Upper lobe of left lung (tissue), 6 donors: ENCODE results near the gene GASK1A. TPM values are rescaled to one million over a fixed set of nuclear protein-coding genes. Genes with fewer than 3 reads are reported as not detected.
A peak's percentile ranks its signal among the peaks of the same experiment; 100 is the strongest.

ENCODE experiments used
- ATAC-seq, 2 donors: fragments of 200-7000 bp; cut with Tn5 transposase; one replicate each; pipeline ENCODE4 v1.9.1; 2022; ENCODE audit warnings: mild to moderate bottlenecking in 2 of 2, moderate library complexity in 2 of 2; ENCODE audit not compliant: low FRiP score in 2 of 2
- DNase-seq, 2 donors: peaks; one replicate each; pipeline ENCODE4 v3.0.0-alpha.2; 2019 to 2020
- H3K27ac ChIP-seq, 4 donors: fragments of 200-600 bp; sonication (generic); one replicate each; pipeline ENCODE4 v1.5.1; 2016 to 2019
- H3K27me3 ChIP-seq, 4 donors: fragments of 200-600 bp; sonication (generic); one replicate each; pipeline ENCODE4 v1.5.1; 2017 to 2019
- H3K36me3 ChIP-seq, 4 donors: fragments of 200-600 bp; sonication (generic); one replicate each; pipeline ENCODE4 v1.5.1; 2016 to 2019
- H3K4me1 ChIP-seq, 4 donors: fragments of 200-600 bp; sonication (generic); one replicate each; pipeline ENCODE4 v1.5.1; 2018 to 2019
- H3K4me3 ChIP-seq, 4 donors: fragments of 200-600 bp; sonication (generic); one replicate each; pipeline ENCODE4 v1.5.1; 2017 to 2019; ENCODE audit warnings: mild to moderate bottlenecking in 2 of 4, moderate library complexity in 1 of 4
- H3K9me3 ChIP-seq, 4 donors: fragments of 200-600 bp; sonication (generic); one replicate each; pipeline ENCODE4 v1.5.1; 2018 to 2019
- CTCF ChIP-seq, 6 experiments: fragments of 450-650 bp in 4 of 6; fragments of 200-600 bp in 2 of 6; sonication (generic) in 2 of 6; IDR thresholded peaks; one replicate each; pipeline ENCODE4 v1.5.1; 2016 to 2019; ENCODE audit warnings: antibody characterized with exemption in 6 of 6
- EP300 ChIP-seq, 4 donors: sonication (generic); formaldehyde crosslinking; IDR thresholded peaks; one replicate each; pipeline ENCODE4 v1.5.1; 2017; ENCODE audit warnings: antibody characterized with exemption in 4 of 4, control low read depth in 2 of 4
- POLR2A ChIP-seq, 4 donors: fragments of 450-650 bp; IDR thresholded peaks; one replicate each; pipeline ENCODE4 v1.5.1; 2016 to 2017; ENCODE audit warnings: antibody characterized with exemption in 4 of 4, mild to moderate bottlenecking in 2 of 4
- POLR2AphosphoS5 ChIP-seq, 2 donors: sonication (generic); formaldehyde crosslinking; IDR thresholded peaks; one replicate each; pipeline ENCODE4 v1.5.1; 2017; ENCODE audit warnings: antibody characterized with exemption in 2 of 2
- whole genome bisulfite sequencing, 2 donors: methylation state at CpG; one replicate each; pipeline ENCODE4 v1.1.5; 2017 to 2018; 5-methylcytosine and 5-hydroxymethylcytosine counted together
- total RNA-seq, 6 donors: library from RNA; depleted of rRNA in 4 of 6; stranded (reverse); fragments of >200 nt in 4 of 6; gene quantifications; one replicate each; pipeline versions ENCODE4 v1.1.0 to v1.2.1, GENCODE V29; 2016 to 2021
- donor health status: DM: no; HTN: no; CAD: no; lungs with moderate emphysema.
- donor health status: DM: no; HTN: yes; CAD: no; lungs with severe emphysema.

Gene GASK1A
- total RNA-seq, 6 donors from 2014 or later: 2.5 to 9.4 (median 7.7) TPM

DNA sequence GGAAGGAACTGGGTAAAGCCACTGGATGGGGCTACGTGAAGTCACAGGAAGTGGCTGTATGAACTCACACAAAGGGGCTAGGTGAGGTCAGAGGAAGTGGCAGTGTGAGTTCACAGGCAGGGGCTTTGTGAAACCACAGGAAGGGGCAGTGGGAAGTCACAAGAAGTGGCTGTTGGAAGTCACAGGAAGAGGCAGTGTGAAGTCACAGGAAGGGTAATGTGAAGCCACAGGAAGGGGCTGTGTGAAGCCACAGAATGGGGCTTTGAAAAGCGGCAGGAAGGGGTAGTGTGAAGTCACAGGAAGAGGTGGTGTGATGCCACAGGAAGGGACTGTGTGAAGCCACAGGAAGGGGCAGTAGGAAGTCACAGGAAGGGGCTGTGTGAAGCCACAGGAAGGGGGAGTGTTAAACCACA is 34.6 kb downstream of the GASK1A start:
- H3K27ac ChIP-seq: peak overlapping the region in 2 of 4 donors; percentile 2 to 8
- H3K4me3 ChIP-seq: no peak overlapping the region
- no peak for TF ChIP-seq POLR2A (IDR thresholded peaks at IDR 0.05)
- TF ChIP-seq CTCF (IDR thresholded peaks at IDR 0.05): no peak
- TF ChIP-seq POLR2AphosphoS5 (IDR thresholded peaks at IDR 0.05): no peak
- TF ChIP-seq EP300 (IDR thresholded peaks at IDR 0.05): no peak
- no peaks in the 10 kb centered on the region for H3K4me1 ChIP-seq
- WGBS, 2 donors: 54 to 59% methylated on average over 2 of the region's 2 CpGs
- no peaks in the 10 kb centered on the region for H3K27me3 ChIP-seq
- DNase-seq: no peak
- ATAC-seq: no peak
- peaks cover 0 to 35% (median 5%) of the 10 kb centered on the region in 4 donors for H3K9me3 ChIP-seq
- H3K36me3 ChIP-seq: no peaks in the 10 kb centered on the region

- Histone ChIP-seq H3K27me3 (no peaks in the 10 kb centered on the region), H3K9me3 (peaks cover 0 to 35% (median 5%) of the 10 kb centered on the region in 4 donors), H3K27ac (peak overlapping the region in 1 of 4 donors; percentile 8), H3K4me1 (no peaks in the 10 kb centered on the region), H3K4me3 (no peak overlapping the region), H3K36me3 (no peaks in the 10 kb centered on the region)
- no peak for TF ChIP-seq EP300 (IDR thresholded peaks at IDR 0.05)
- TF ChIP-seq POLR2A (IDR thresholded peaks at IDR 0.05): no peak
- TF ChIP-seq POLR2AphosphoS5 (IDR thresholded peaks at IDR 0.05): no peak
- TF ChIP-seq CTCF (IDR thresholded peaks at IDR 0.05): no peak
- WGBS, 2 donors: 58 to 66% methylated on average over 3 of the region's 3 CpGs
- ATAC-seq (no peak), DNase-seq (no peak)
These were observed 35.1 kb downstream of the GASK1A start for GRCh38 chr3:43014241-43014640.

DNA sequence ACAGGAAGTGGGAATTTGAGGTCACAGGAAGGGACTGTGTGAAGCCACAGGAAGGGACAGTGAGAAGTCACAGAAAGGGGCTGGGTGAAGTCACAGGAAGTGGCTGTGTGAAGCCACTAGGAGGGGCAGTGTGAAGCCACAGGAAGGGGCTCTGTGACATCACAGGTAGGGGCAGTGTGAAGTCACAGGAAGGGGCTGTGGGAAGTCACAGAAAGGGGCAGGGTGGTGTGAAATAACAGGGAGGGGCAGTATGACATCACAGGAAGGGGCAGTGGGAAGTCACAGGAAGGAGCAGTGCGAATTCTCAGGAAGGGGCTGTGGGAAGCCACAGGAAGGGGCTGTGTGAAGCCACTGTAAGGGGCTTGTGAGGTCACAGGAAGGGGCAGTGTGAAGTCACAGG is 35.8 kb downstream of the GASK1A start:
- no peak for TF ChIP-seq EP300 (IDR thresholded peaks at IDR 0.05)
- peaks cover 0 to 35% (median 5%) of the 10 kb centered on the region in 4 donors for H3K9me3 ChIP-seq
- 30 to 45% methylated on average over 1 of the region's 1 CpG for WGBS, 2 donors
- no peaks in the 10 kb centered on the region for H3K27me3 ChIP-seq
- H3K27ac ChIP-seq: no peak overlapping the region
- no peaks in the 10 kb centered on the region for H3K4me1 ChIP-seq
- H3K4me3 ChIP-seq: no peak overlapping the region
- no peak for DNase-seq
- ATAC-seq: no peak
- no peaks in the 10 kb centered on the region for H3K36me3 ChIP-seq

- Histone ChIP-seq H3K9me3 (peaks cover 0 to 35% (median 5%) of the 10 kb centered on the region in 4 donors), H3K36me3 (no peaks in the 10 kb centered on the region), H3K4me1 (no peaks in the 10 kb centered on the region), H3K27ac (no peak overlapping the region), H3K4me3 (no peak overlapping the region), H3K27me3 (no peaks in the 10 kb centered on the region)
- DNase-seq (no peak), ATAC-seq (no peak)
- 78 to 85% methylated on average over 1 of the region's 1 CpG for WGBS, 2 donors
- TF ChIP-seq EP300 (IDR thresholded peaks at IDR 0.05): no peak
- no peak for TF ChIP-seq POLR2AphosphoS5 (IDR thresholded peaks at IDR 0.05)
- no peak for TF ChIP-seq POLR2A (IDR thresholded peaks at IDR 0.05)
- no peak for TF ChIP-seq CTCF (IDR thresholded peaks at IDR 0.05)
These were observed 36.5 kb downstream of the GASK1A start for GRCh38 chr3:43015572-43015971.

GRCh38 chr3:43015991-43016865 is 37.1 kb downstream of the GASK1A start:
- DNase-seq: no peak
- Histone ChIP-seq H3K27me3 (no peaks in the 10 kb centered on the region), H3K9me3 (peaks cover 0 to 35% (median 5%) of the 10 kb centered on the region in 4 donors), H3K4me3 (no peak overlapping the region), H3K4me1 (no peaks in the 10 kb centered on the region), H3K27ac (peak overlapping the region in 1 of 4 donors; percentile 18), H3K36me3 (no peaks in the 10 kb centered on the region)
- ATAC-seq: no peak
- TF ChIP-seq CTCF (IDR thresholded peaks at IDR 0.05) (no peak), POLR2A (IDR thresholded peaks at IDR 0.05) (no peak), POLR2AphosphoS5 (IDR thresholded peaks at IDR 0.05) (no peak), EP300 (IDR thresholded peaks at IDR 0.05) (no peak)
- 53 to 59% methylated on average over 5 of the region's 5 CpGs for WGBS, 2 donors
